ENCODE data around the gene MRO. TPM values are rescaled to one million over a fixed set of nuclear protein-coding genes. Genes with fewer than 3 reads are reported as not detected.

The MRO gene
- total RNA-seq, 1 experiment from 2014 or later: 0.84 TPM

GRCh38 chr18:50814395-50814794 is 5.4 kb downstream of the MRO start:
- Histone ChIP-seq H3K9ac (ENCODE audit: low read length) (no peak overlapping the region), H3K36me3 (ENCODE audit: control insufficient read depth in 1 of 2, insufficient read depth in 2 of 2, low read length in 2 of 2) (no peaks in the 10 kb centered on the region), H3K4me1 (ENCODE audit: control insufficient read depth in 1 of 2, insufficient read depth in 2 of 2, low read length in 2 of 2) (peaks cover 3 to 5% of the 10 kb centered on the region in 2 experiments; a peak in 3 of 4 replicates), H3K4me2 (ENCODE audit: low read length) (no peak overlapping the region), H4K20me1 (ENCODE audit: insufficient read depth) (no peaks in the 10 kb centered on the region), H3K4me3 (replicated peaks in 1 of 2; ENCODE audit: low read depth in 1 of 2, low read length in 2 of 2) (no peak overlapping the region), H2AFZ (ENCODE audit: low read depth, low read length, poor library complexity, severe bottlenecking) (no peak overlapping the region), H3K27me3 (ENCODE audit: insufficient read depth, low read length) (no peaks in the 10 kb centered on the region), H3K27ac (ENCODE audit: low read depth, low read length) (no peak overlapping the region), H3K79me2 (ENCODE audit: insufficient read depth, low read length) (no peaks in the 10 kb centered on the region), H3K9me2 (ENCODE audit: insufficient read depth) (no peaks in the 10 kb centered on the region), H3K9me3 (ENCODE audit: control insufficient read depth in 1 of 2, insufficient read depth in 1 of 2, low read depth in 1 of 2, low read length in 2 of 2) (no peaks in the 10 kb centered on the region)
- no peak for ATAC-seq
- ChIA-PET POLR2A (no interaction called here), CTCF (no interaction called here), RAD21 (ENCODE audit: low non-redundant PET in 1 of 2, low total read pairs in 2 of 2, uncharacterized antibody in 2 of 2, unreplicated experiment in 2 of 2) (no interaction called here)
- DNase-seq (ENCODE audit: low read depth, low spot score): no peak
- BruUV-seq (replicated peaks): no TSS peak
- TF ChIP-seq RAD21 (IDR thresholded peaks at IDR 0.05; ENCODE audit: low read depth): no peak
- no peak for TF ChIP-seq CTCF (IDR thresholded peaks at IDR 0.05 in 2 of 3, conservative IDR thresholded peaks at IDR 0.05 in 1 of 3; ENCODE audit: borderline replicate concordance in 1 of 3, insufficient read depth in 1 of 3, low read depth in 2 of 3, low read length in 2 of 3)
- no peak for TF ChIP-seq SRF (IDR thresholded peaks at IDR 0.05; ENCODE audit: low read depth)
- no peak for TF ChIP-seq POLR2AphosphoS5 (IDR thresholded peaks at IDR 0.05; ENCODE audit: low read depth, low read length)
- no peak for TF ChIP-seq YY1 (IDR thresholded peaks at IDR 0.05; ENCODE audit: extremely low read depth, insufficient replicate concordance, low read depth, low read length)
- intact Hi-C loops (cut with micrococcal nuclease): no loop called here

- Histone ChIP-seq H3K79me2 (ENCODE audit: insufficient read depth, low read length) (no peaks in the 10 kb centered on the region), H3K36me3 (ENCODE audit: control insufficient read depth in 1 of 2, insufficient read depth in 2 of 2, low read length in 2 of 2) (no peaks in the 10 kb centered on the region), H3K27ac (ENCODE audit: low read depth, low read length) (no peak overlapping the region), H3K4me1 (ENCODE audit: control insufficient read depth in 1 of 2, insufficient read depth in 2 of 2, low read length in 2 of 2) (no peaks in the 10 kb centered on the region), H3K4me3 (replicated peaks in 1 of 2; ENCODE audit: low read depth in 1 of 2, low read length in 2 of 2) (no peak overlapping the region), H4K20me1 (ENCODE audit: insufficient read depth) (no peaks in the 10 kb centered on the region), H3K9ac (ENCODE audit: low read length) (no peak overlapping the region), H3K4me2 (ENCODE audit: low read length) (no peak overlapping the region), H2AFZ (ENCODE audit: low read depth, low read length, poor library complexity, severe bottlenecking) (no peak overlapping the region), H3K9me2 (ENCODE audit: insufficient read depth) (no peaks in the 10 kb centered on the region), H3K27me3 (ENCODE audit: insufficient read depth, low read length) (no peaks in the 10 kb centered on the region), H3K9me3 (ENCODE audit: control insufficient read depth in 1 of 2, insufficient read depth in 1 of 2, low read depth in 1 of 2, low read length in 2 of 2) (no peaks in the 10 kb centered on the region)
- ChIA-PET RAD21 (ENCODE audit: low non-redundant PET in 1 of 2, low total read pairs in 2 of 2, uncharacterized antibody in 2 of 2, unreplicated experiment in 2 of 2) (no interaction called here), POLR2A (no interaction called here), CTCF (no interaction called here)
- DNase-seq (ENCODE audit: low read depth, low spot score) (no peak), ATAC-seq (no peak)
- intact Hi-C loops (cut with micrococcal nuclease): no loop called here
- BruUV-seq (replicated peaks): no TSS peak
- TF ChIP-seq FOSL1 (IDR thresholded peaks at IDR 0.05; ENCODE audit: low read depth) (no peak), SP1 (IDR thresholded peaks at IDR 0.05; ENCODE audit: low read depth) (no peak), POLR2AphosphoS5 (IDR thresholded peaks at IDR 0.05; ENCODE audit: low read depth, low read length) (no peak), EGR1 (IDR thresholded peaks at IDR 0.05; ENCODE audit: low read depth) (no peak), ZNF274 (IDR thresholded peaks at IDR 0.05; ENCODE audit: low read depth, low read length) (no peak), CEBPB (IDR thresholded peaks at IDR 0.05; ENCODE audit: low read depth) (no peak), POLR2A (IDR thresholded peaks at IDR 0.05; ENCODE audit: borderline replicate concordance, extremely low read depth, insufficient read depth, insufficient read length) (no peak), SIN3A (IDR thresholded peaks at IDR 0.05; ENCODE audit: low read depth) (no peak), RAD21 (IDR thresholded peaks at IDR 0.05; ENCODE audit: low read depth) (no peak), YY1 (IDR thresholded peaks at IDR 0.05; ENCODE audit: extremely low read depth, insufficient replicate concordance, low read depth, low read length) (no peak), ATF3 (IDR thresholded peaks at IDR 0.05) (no peak), ZBTB33 (IDR thresholded peaks at IDR 0.05; ENCODE audit: extremely low read depth, insufficient replicate concordance, low read length) (no peak), ZFX (IDR thresholded peaks at IDR 0.05) (no peak), SRF (IDR thresholded peaks at IDR 0.05; ENCODE audit: low read depth) (no peak), EZH2 (IDR thresholded peaks at IDR 0.05) (no peak), JUND (IDR thresholded peaks at IDR 0.05) (no peak), ELF1 (IDR thresholded peaks at IDR 0.05; ENCODE audit: borderline replicate concordance, low read depth) (no peak), EZH2phosphoT487 (IDR thresholded peaks at IDR 0.05; ENCODE audit: borderline replicate concordance) (no peak)
Observed at GRCh38 chr18:50813353-50813752, 6.5 kb downstream of the MRO start.

Measured in HCT116 (cell line).